GM21360 (cell line): ENCODE measurements around the gene ZNF780B.

Experiments
- ATAC-seq: cut with Tn5 transposase; IDR thresholded peaks from one replicate; pipeline ENCODE4 v1.9.1; 2021; ENCODE audit warnings: mild to moderate bottlenecking, moderate library complexity; ENCODE audit not compliant: unreplicated experiment

ZNF780B gene

GRCh38 chr19:39983695-39984300 is 72.2 kb downstream of the ZNF780B start:
- ATAC-seq, result no peak

DNA sequence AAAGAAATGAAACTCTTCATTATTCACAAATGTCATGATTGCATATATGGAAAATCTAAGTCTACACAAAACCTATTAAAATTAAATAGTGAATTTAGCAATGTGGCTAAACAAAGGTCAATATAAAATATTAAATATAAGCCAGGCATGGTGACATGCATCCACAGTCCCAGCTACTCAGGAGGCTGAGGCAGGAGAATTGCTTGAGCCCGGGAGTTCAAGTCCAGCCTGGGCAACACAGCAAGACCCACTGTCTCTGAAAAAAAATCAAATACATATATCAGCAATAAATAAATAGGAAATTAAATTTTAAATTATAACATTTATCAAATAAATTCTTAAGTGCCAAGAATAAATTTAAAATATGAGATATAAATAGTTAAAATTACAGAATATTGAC is 73.1 kb downstream of the ZNF780B start:
- ATAC-seq, result no peak
